Body of pancreas (tissue), 4 donors: ENCODE data around the gene ARHGAP26. TPM values are rescaled to one million over a fixed set of nuclear protein-coding genes. Genes with fewer than 3 reads are reported as not detected.
"Not testable (repeated sequence)": the region's sequence is repeated elsewhere in the genome, so short reads cannot be mapped to it uniquely, and the experiment has no call there.

Experiments used
- ATAC-seq: fragments of 150-250 bp; one replicate; pipeline ENCODE4 v1.9.1; 2016
- DNase-seq, 4 donors: peaks; one replicate each; pipeline ENCODE4 v3.0.0-alpha.2; 2019
- H3K27ac ChIP-seq, 4 donors: fragments of 200-600 bp; sonication (generic); 1 replicate in 3 of 4; 2 replicates in 1 of 4; pipeline versions ENCODE4 v1.5.1 to v1.6.1; 2016 to 2019; ENCODE audit warnings: mild to moderate bottlenecking in 1 of 4, mixed read lengths in 1 of 4, moderate library complexity in 1 of 4
- H3K27me3 ChIP-seq, 2 donors: fragments of 200-600 bp; sonication (generic); one replicate each; pipeline ENCODE4 v1.6.0; 2016; ENCODE audit warnings: mild to moderate bottlenecking in 1 of 2
- H3K36me3 ChIP-seq, 2 donors: fragments of 200-600 bp; sonication (generic); replicated peaks in 1 of 2; 2 replicates each; pipeline ENCODE4 v1.5.1; 2016; ENCODE audit warnings: low read depth in 2 of 2; ENCODE audit not compliant: insufficient read depth in 1 of 2
- H3K4me1 ChIP-seq: fragments of 200-600 bp; sonication (generic); one replicate; pipeline ENCODE4 v1.6.0; 2016
- H3K4me3 ChIP-seq, 2 donors: fragments of 200-600 bp; sonication (generic); 1 replicate in 1 of 2; 2 replicates in 1 of 2; pipeline ENCODE4 v1.5.1; 2016 to 2019
- H3K9me3 ChIP-seq, 3 donors: fragments of 200-600 bp; sonication (generic); 1 replicate in 2 of 3; 2 replicates in 1 of 3; pipeline ENCODE4 v1.5.1; 2016
- CTCF ChIP-seq, 7 experiments: fragments of 450-650 bp in 4 of 7; fragments of 200-600 bp in 3 of 7; sonication (generic) in 3 of 7; IDR thresholded peaks; one replicate each; pipeline ENCODE4 v1.5.1; 2016 to 2019; ENCODE audit warnings: antibody characterized with exemption in 7 of 7
- POLR2A ChIP-seq, 3 donors: fragments of 450-650 bp; IDR thresholded peaks; one replicate each; pipeline ENCODE4 v1.6.1; 2016; ENCODE audit warnings: antibody characterized with exemption in 3 of 3, mild to moderate bottlenecking in 2 of 3
- WGBS, 2 donors: methylation state at CpG; one replicate each; pipeline ENCODE4 v1.1.5; 2017; 5-methylcytosine and 5-hydroxymethylcytosine counted together
- intact Hi-C: fragments of 100-400 bp; cut with DNase I; formaldehyde crosslinking; loops from one replicate; pipeline ENCODE4 v1.15.1; 2023
- total RNA-seq, 2 donors: library from RNA; depleted of rRNA; stranded (reverse); fragments of >200 nt; gene quantifications; one replicate each; pipeline ENCODE4 v1.1.0, GENCODE V29; 2016

Gene ARHGAP26
- total RNA-seq, 2 donors from 2014 or later = 12.5 to 14.2 TPM

DNA sequence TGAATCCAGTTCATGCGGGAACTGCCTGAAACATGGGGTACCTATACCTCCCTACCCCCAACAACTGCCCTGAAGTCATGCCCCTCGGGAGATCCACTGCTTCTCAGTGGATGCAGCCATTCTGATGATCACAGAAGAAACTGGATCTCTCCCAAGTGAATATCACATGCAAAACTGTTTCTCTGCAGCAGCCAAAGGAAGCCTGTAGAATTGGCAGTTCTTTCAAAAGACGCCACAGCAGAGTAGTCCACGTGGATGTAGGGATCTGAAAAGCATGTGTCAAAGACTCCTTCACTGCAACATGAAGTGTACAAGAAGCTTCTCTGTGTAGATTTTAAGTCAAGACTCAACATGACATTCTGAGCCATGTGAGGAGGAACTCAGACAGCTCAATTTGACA, 346.6 kb downstream of the ARHGAP26 start:
- TF ChIP-seq CTCF (IDR thresholded peaks at IDR 0.05) = no peak
- TF ChIP-seq POLR2A (IDR thresholded peaks at IDR 0.05) = no peak
- H3K27ac ChIP-seq = no peak overlapping the region
- H3K9me3 ChIP-seq = no peaks in the 10 kb centered on the region
- peaks cover 7% of the 10 kb centered on the region for H3K4me1 ChIP-seq
- intact Hi-C loops = no loop called here
- H3K4me3 ChIP-seq = no peak overlapping the region
- no peak for ATAC-seq
- DNase-seq = no peak
- WGBS, 2 donors = 84 to 86% methylated on average over 4 of the region's 4 CpGs
- no peaks in the 10 kb centered on the region for H3K27me3 ChIP-seq
- H3K36me3 ChIP-seq = no peaks in the 10 kb centered on the region

DNA sequence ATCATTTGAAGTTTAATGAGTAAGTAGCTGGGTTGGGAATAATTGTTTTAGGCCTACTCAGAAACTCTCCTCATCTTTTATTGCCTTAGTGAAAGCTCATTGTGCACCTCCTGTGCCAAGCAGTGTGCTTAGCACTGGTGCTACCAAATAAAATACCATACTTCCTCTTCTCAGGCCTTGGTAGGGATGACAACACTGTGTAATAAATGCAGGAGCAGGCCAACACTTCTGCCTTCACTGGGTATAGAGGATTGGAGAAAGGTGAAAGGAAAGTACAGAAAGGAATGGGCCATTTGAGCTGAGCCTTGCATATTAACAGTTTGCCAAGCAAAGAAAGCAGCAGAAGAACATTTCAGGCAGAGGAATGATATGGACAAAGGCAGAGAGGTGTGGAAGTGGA, 347.6 kb downstream of the ARHGAP26 start:
- H3K4me3 ChIP-seq = no peak overlapping the region
- TF ChIP-seq CTCF (IDR thresholded peaks at IDR 0.05) = no peak
- no peak for TF ChIP-seq POLR2A (IDR thresholded peaks at IDR 0.05)
- no peak overlapping the region for H3K27ac ChIP-seq
- intact Hi-C loops = no loop called here
- no peak for DNase-seq
- H3K27me3 ChIP-seq = no peaks in the 10 kb centered on the region
- ATAC-seq = no peak
- no peaks in the 10 kb centered on the region for H3K9me3 ChIP-seq
- no peaks in the 10 kb centered on the region for H3K36me3 ChIP-seq
- H3K4me1 ChIP-seq = peaks cover 7% of the 10 kb centered on the region

DNA sequence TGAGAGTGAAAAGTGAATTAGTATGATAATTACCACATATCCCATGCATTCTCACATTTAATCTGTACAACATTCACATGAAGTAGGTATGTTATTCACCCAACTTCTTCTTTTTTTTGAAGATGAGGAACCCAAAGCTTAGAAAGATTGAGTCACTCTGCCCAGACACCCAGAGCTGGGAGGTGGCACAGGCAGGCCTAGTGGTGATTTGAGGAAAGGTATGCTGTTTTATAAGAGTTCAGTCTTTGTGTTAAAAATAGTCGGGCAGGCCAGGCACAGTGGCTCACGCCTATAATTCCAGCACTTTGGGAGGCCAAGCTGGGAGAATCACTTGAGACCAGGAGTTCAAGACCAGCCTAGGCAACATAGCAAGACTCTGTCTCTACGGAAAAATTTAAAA, 348.0 kb downstream of the ARHGAP26 start:
- peaks cover 7% of the 10 kb centered on the region for H3K4me1 ChIP-seq
- no peak overlapping the region for H3K4me3 ChIP-seq
- WGBS, 2 donors = 88 to 90% methylated on average over 3 of the region's 3 CpGs
- ATAC-seq (no peak), DNase-seq (no peak)
- no peaks in the 10 kb centered on the region for H3K9me3 ChIP-seq
- no peaks in the 10 kb centered on the region for H3K36me3 ChIP-seq
- intact Hi-C loops = no loop called here
- no peaks in the 10 kb centered on the region for H3K27me3 ChIP-seq
- TF ChIP-seq POLR2A (IDR thresholded peaks at IDR 0.05) (no peak), CTCF (IDR thresholded peaks at IDR 0.05) (no peak)
- H3K27ac ChIP-seq = no peak overlapping the region

- ATAC-seq, H3K4me3 ChIP-seq, H3K27ac ChIP-seq, H3K9me3 ChIP-seq, H3K27me3 ChIP-seq, DNase-seq, H3K36me3 ChIP-seq, H3K4me1 ChIP-seq, intact Hi-C loops: not testable (repeated sequence)
- 84 to 86% methylated on average over 3 of the region's 3 CpGs for WGBS, 2 donors
Measured at GRCh38 chr5:143118818-143119217, 348.6 kb downstream of the ARHGAP26 start.

DNA sequence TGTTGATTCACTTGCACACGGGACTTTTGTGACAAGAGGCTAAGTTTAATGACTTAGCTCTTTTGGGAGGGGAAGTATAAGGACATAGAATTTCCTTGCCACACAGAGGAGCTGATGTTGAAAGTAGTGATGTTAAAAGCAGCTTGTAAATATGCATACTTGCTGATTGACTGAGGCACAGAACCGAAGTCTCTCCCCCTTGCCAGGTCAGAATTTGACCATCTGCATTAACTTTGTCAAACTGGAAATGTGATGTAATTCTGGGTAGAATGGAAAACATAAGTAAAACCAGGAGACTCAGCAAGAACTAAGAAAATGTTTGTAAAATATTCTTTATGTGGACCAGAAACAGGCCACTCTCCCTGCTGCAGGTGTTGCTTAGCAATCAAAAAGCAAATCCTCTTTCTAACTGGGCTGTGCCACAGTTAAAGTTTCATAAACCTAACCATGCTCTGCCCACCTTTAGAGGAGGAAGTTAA, 349.2 kb downstream of the ARHGAP26 start:
- DNase-seq (no peak), ATAC-seq (no peak)
- Histone ChIP-seq H3K4me3 (no peak overlapping the region), H3K4me1 (peaks cover 7% of the 10 kb centered on the region), H3K9me3 (no peaks in the 10 kb centered on the region), H3K27ac (no peak overlapping the region), H3K36me3 (no peaks in the 10 kb centered on the region), H3K27me3 (no peaks in the 10 kb centered on the region)
- intact Hi-C loops = no loop called here
- 65 to 71% methylated on average over 2 of the region's 2 CpGs for WGBS, 2 donors
- TF ChIP-seq POLR2A (IDR thresholded peaks at IDR 0.05) (no peak), CTCF (IDR thresholded peaks at IDR 0.05) (no peak)
